ENCODE measurements around the gene C2orf92. TPM values are rescaled to one million over a fixed set of nuclear protein-coding genes. Genes with fewer than 3 reads are reported as not detected.

Gene C2orf92
- total RNA-seq, 1 experiment from 2014 or later = 5.3 TPM

- DNase-seq (ENCODE audit: unreplicated experiment) = no peak
- TF ChIP-seq, protein P1, sequence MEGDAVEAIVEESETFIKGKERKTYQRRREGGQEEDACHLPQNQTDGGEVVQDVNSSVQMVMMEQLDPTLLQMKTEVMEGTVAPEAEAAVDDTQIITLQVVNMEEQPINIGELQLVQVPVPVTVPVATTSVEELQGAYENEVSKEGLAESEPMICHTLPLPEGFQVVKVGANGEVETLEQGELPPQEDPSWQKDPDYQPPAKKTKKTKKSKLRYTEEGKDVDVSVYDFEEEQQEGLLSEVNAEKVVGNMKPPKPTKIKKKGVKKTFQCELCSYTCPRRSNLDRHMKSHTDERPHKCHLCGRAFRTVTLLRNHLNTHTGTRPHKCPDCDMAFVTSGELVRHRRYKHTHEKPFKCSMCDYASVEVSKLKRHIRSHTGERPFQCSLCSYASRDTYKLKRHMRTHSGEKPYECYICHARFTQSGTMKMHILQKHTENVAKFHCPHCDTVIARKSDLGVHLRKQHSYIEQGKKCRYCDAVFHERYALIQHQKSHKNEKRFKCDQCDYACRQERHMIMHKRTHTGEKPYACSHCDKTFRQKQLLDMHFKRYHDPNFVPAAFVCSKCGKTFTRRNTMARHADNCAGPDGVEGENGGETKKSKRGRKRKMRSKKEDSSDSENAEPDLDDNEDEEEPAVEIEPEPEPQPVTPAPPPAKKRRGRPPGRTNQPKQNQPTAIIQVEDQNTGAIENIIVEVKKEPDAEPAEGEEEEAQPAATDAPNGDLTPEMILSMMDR (IDR thresholded peaks at IDR 0.05; ENCODE audit: unreplicated experiment) = no peak
- Mint-ChIP-seq H3K36me3 (ENCODE audit: insufficient read depth, unreplicated experiment) (peaks cover 9% of the 10 kb centered on the region), H3K4me3 (ENCODE audit: unreplicated experiment) (no peak overlapping the region), H3K9me3 (ENCODE audit: unreplicated experiment) (no peaks in the 10 kb centered on the region), H3K4me1 (ENCODE audit: insufficient read depth, unreplicated experiment) (peaks cover 23% of the 10 kb centered on the region), H3K27me3 (ENCODE audit: insufficient read depth, unreplicated experiment) (no peaks in the 10 kb centered on the region), H3K27ac (ENCODE audit: low read depth, unreplicated experiment) (no peak overlapping the region)
- CTCF ChIA-PET = interaction anchor here (0.7 to 4.4 kb wide), 10 partner anchors 9 to 448 kb away, joined by 3 to 30 read pairs (median 4); no protein-coding TSS in a partner anchor
- POLR2A ChIA-PET = no interaction called here
- BruUV-seq (replicated peaks) = no TSS peak
- intact Hi-C loops (cut with micrococcal nuclease) = no loop called here
Observed at GRCh38 chr2:97739893-97740245, 70.4 kb downstream of the C2orf92 start.

DNA sequence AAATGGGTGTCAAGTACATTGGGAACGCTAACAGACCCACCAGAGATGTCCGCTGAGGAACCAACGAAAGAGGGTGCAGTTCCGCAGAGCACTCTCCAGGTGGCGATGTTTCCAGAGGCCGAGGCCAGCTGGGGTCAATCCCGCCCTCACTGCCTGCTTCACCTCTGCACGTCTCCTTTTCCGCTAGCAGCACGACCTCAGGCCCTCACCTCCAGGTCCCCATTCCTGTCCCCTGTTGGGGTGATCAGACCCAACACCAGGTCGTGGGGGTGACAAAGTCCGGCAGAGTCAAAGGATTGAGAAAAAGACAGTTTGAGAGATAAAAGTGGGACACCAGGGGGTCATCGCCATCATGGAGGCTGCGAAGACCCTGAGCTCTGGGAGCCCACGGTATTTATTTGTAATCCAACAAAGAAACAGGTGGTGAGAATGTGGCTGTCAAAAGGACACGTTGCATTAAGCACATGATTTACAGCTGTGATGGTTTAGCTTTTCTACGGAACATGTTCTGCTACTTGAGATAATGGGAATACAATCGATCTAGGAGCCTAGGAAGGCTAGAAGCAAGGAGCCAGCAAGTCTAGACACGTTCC is 71.2 kb downstream of the C2orf92 start:
- Mint-ChIP-seq H3K4me1 (ENCODE audit: insufficient read depth, unreplicated experiment) (peaks cover 23% of the 10 kb centered on the region), H3K27me3 (ENCODE audit: insufficient read depth, unreplicated experiment) (no peaks in the 10 kb centered on the region), H3K36me3 (ENCODE audit: insufficient read depth, unreplicated experiment) (peaks cover 9% of the 10 kb centered on the region), H3K27ac (ENCODE audit: low read depth, unreplicated experiment) (no peak overlapping the region), H3K4me3 (ENCODE audit: unreplicated experiment) (no peak overlapping the region), H3K9me3 (ENCODE audit: unreplicated experiment) (no peaks in the 10 kb centered on the region)
- ChIA-PET POLR2A (no interaction called here), CTCF (interaction anchor here (0.6 to 4.4 kb wide), 11 partner anchors 10 to 574 kb away, joined by 3 to 30 read pairs (median 4); no protein-coding TSS in a partner anchor)
- intact Hi-C loops (cut with micrococcal nuclease) = no loop called here
- no TSS peak for BruUV-seq (replicated peaks)
- TF ChIP-seq, protein P1 (IDR thresholded peaks at IDR 0.05; ENCODE audit: unreplicated experiment) = peak; percentile 61
- peak; percentile 38 for DNase-seq (ENCODE audit: unreplicated experiment)

DNA sequence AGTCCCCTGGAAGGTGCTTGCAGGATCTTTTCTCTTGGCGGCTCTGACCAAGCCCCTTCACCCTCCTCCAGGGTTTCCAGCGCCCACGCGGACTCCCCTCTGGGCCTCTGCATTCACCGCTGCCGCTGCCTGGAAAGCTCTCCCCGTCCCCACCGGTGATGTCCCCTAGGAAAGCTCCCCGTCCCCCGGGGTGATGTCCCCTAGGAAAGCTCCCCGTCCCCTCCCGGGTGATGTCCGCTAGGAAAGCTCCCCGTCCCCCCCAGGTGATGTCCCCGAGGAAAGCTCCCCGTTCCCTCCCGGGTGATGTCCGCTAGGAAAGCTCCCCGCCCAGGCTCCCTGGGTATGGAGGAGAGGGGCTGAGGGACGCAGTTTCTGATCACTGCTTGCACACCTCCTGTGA is 71.7 kb downstream of the C2orf92 start:
- TF ChIP-seq, protein P1 (IDR thresholded peaks at IDR 0.05; ENCODE audit: unreplicated experiment) = no peak
- CTCF ChIA-PET = interaction anchor here (0.7 to 4.4 kb wide), 7 partner anchors 10 to 447 kb away, joined by 3 to 30 read pairs (median 7); no protein-coding TSS in a partner anchor
- Mint-ChIP-seq H3K36me3 (ENCODE audit: insufficient read depth, unreplicated experiment) (peaks cover 9% of the 10 kb centered on the region), H3K27me3 (ENCODE audit: insufficient read depth, unreplicated experiment) (no peaks in the 10 kb centered on the region), H3K4me1 (ENCODE audit: insufficient read depth, unreplicated experiment) (peaks cover 28% of the 10 kb centered on the region), H3K9me3 (ENCODE audit: unreplicated experiment) (no peaks in the 10 kb centered on the region), H3K27ac (ENCODE audit: low read depth, unreplicated experiment) (peak overlapping the region; percentile 57), H3K4me3 (ENCODE audit: unreplicated experiment) (no peak overlapping the region)
- BruUV-seq (replicated peaks) = no TSS peak
- no peak for DNase-seq (ENCODE audit: unreplicated experiment)
- intact Hi-C loops (cut with micrococcal nuclease) = no loop called here
- POLR2A ChIA-PET = interaction anchor here (1.3 kb wide), 1 partner anchor 12 kb away, joined by 3 read pairs; no protein-coding TSS in a partner anchor

DNA sequence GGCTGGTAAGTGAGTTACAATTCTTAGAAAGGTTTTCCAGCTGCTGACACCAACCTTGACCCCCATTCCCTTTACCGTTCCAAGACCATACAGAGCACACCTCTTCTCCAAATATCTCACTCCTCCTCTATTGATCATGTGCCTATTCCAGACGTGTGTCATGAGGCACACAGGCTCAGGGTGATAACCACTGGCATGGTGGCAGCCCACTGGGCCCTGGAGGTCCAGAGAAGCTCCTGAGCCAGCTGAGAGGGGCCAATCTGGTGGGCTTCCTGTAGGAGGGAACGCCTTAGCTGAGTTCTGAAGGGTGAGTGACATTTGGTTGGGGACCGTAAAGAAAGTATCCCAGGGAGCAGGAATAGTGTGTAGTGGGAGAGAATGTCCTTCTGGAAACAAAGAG is 72.2 kb downstream of the C2orf92 start:
- no peaks in the 10 kb centered on the region for H3K9me3 Mint-ChIP-seq (ENCODE audit: unreplicated experiment)
- TF ChIP-seq, protein P1 (IDR thresholded peaks at IDR 0.05; ENCODE audit: unreplicated experiment) = no peak
- BruUV-seq (replicated peaks) = no TSS peak
- H3K27ac Mint-ChIP-seq (ENCODE audit: low read depth, unreplicated experiment) = peak overlapping the region; percentile 57
- peaks cover 9% of the 10 kb centered on the region for H3K36me3 Mint-ChIP-seq (ENCODE audit: insufficient read depth, unreplicated experiment)
- intact Hi-C loops (cut with micrococcal nuclease) = no loop called here
- no peak for DNase-seq (ENCODE audit: unreplicated experiment)
- H3K27me3 Mint-ChIP-seq (ENCODE audit: insufficient read depth, unreplicated experiment) = no peaks in the 10 kb centered on the region
- ChIA-PET CTCF (interaction anchor here (0.7 to 4.4 kb wide), 6 partner anchors 15 to 447 kb away, joined by 3 to 30 read pairs (median 6); no protein-coding TSS in a partner anchor), POLR2A (interaction anchor here (1.3 kb wide), 1 partner anchor 12 kb away, joined by 3 read pairs; no protein-coding TSS in a partner anchor)
- peaks cover 31% of the 10 kb centered on the region for H3K4me1 Mint-ChIP-seq (ENCODE audit: insufficient read depth, unreplicated experiment)
- no peak overlapping the region for H3K4me3 Mint-ChIP-seq (ENCODE audit: unreplicated experiment)

Data from MCF 10A (cell line).